Upper lobe of left lung (tissue), 6 donors: ENCODE measurements around the gene RNF103. TPM values are rescaled to one million over a fixed set of nuclear protein-coding genes. Genes with fewer than 3 reads are reported as not detected.
A peak's percentile ranks its signal among the peaks of the same experiment; 100 is the strongest.

ENCODE experiments used
- ATAC-seq, 2 donors: fragments of 200-7000 bp; cut with Tn5 transposase; one replicate each; pipeline ENCODE4 v1.9.1; 2022; ENCODE audit warnings: mild to moderate bottlenecking in 2 of 2, moderate library complexity in 2 of 2; ENCODE audit not compliant: low FRiP score in 2 of 2
- DNase-seq, 2 donors: peaks; one replicate each; pipeline ENCODE4 v3.0.0-alpha.2; 2019 to 2020
- H3K27ac ChIP-seq, 4 donors: fragments of 200-600 bp; sonication (generic); one replicate each; pipeline ENCODE4 v1.5.1; 2016 to 2019
- H3K27me3 ChIP-seq, 4 donors: fragments of 200-600 bp; sonication (generic); one replicate each; pipeline ENCODE4 v1.5.1; 2017 to 2019
- H3K36me3 ChIP-seq, 4 donors: fragments of 200-600 bp; sonication (generic); one replicate each; pipeline ENCODE4 v1.5.1; 2016 to 2019
- H3K4me1 ChIP-seq, 4 donors: fragments of 200-600 bp; sonication (generic); one replicate each; pipeline ENCODE4 v1.5.1; 2018 to 2019
- H3K4me3 ChIP-seq, 4 donors: fragments of 200-600 bp; sonication (generic); one replicate each; pipeline ENCODE4 v1.5.1; 2017 to 2019; ENCODE audit warnings: mild to moderate bottlenecking in 2 of 4, moderate library complexity in 1 of 4
- H3K9me3 ChIP-seq, 4 donors: fragments of 200-600 bp; sonication (generic); one replicate each; pipeline ENCODE4 v1.5.1; 2018 to 2019
- EP300 ChIP-seq, 4 donors: sonication (generic); formaldehyde crosslinking; IDR thresholded peaks; one replicate each; pipeline ENCODE4 v1.5.1; 2017; ENCODE audit warnings: antibody characterized with exemption in 4 of 4, control low read depth in 2 of 4
- POLR2A ChIP-seq, 4 donors: fragments of 450-650 bp; IDR thresholded peaks; one replicate each; pipeline ENCODE4 v1.5.1; 2016 to 2017; ENCODE audit warnings: antibody characterized with exemption in 4 of 4, mild to moderate bottlenecking in 2 of 4
- POLR2AphosphoS5 ChIP-seq, 2 donors: sonication (generic); formaldehyde crosslinking; IDR thresholded peaks; one replicate each; pipeline ENCODE4 v1.5.1; 2017; ENCODE audit warnings: antibody characterized with exemption in 2 of 2
- WGBS, 2 donors: methylation state at CpG; one replicate each; pipeline ENCODE4 v1.1.5; 2017 to 2018; 5-methylcytosine and 5-hydroxymethylcytosine counted together
- total RNA-seq, 6 donors: library from RNA; depleted of rRNA in 4 of 6; stranded (reverse); fragments of >200 nt in 4 of 6; gene quantifications; one replicate each; pipeline versions ENCODE4 v1.1.0 to v1.2.1, GENCODE V29; 2016 to 2021
- TF ChIP-seq, protein P1 (sequence below), 6 experiments: fragments of 450-650 bp in 4 of 6; fragments of 200-600 bp in 2 of 6; sonication (generic) in 2 of 6; IDR thresholded peaks; one replicate each; pipeline ENCODE4 v1.5.1; 2016 to 2019; ENCODE audit warnings: antibody characterized with exemption in 6 of 6
- donor health status: DM: no; HTN: no; CAD: no; lungs with moderate emphysema.
- donor health status: DM: no; HTN: yes; CAD: no; lungs with severe emphysema.

RNF103 gene
- total RNA-seq, 6 donors from 2014 or later, result 13.7 to 48.4 (median 21.3) TPM

DNA sequence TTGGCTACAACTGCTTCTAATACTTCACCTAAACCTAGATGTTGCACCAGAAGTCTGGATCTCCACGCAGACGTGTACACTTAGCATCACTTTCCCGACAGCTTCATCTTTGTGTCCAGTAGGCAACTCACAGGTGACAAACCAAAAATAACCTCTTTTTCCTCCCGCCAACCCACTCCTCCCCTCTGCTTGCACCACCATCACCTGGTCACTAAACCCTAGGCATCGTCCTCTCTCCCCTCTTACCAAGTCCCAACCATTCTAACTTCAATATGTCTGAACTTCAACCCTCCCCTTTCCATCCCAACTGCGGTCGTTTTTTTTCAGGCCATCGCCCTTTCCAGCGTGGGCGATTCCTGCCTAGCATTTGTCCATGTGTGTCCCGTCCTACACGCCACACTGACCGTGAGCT is 60.0 kb downstream of the RNF103 start:
- no peak for TF ChIP-seq EP300 (IDR thresholded peaks at IDR 0.05)
- TF ChIP-seq, protein P1, sequence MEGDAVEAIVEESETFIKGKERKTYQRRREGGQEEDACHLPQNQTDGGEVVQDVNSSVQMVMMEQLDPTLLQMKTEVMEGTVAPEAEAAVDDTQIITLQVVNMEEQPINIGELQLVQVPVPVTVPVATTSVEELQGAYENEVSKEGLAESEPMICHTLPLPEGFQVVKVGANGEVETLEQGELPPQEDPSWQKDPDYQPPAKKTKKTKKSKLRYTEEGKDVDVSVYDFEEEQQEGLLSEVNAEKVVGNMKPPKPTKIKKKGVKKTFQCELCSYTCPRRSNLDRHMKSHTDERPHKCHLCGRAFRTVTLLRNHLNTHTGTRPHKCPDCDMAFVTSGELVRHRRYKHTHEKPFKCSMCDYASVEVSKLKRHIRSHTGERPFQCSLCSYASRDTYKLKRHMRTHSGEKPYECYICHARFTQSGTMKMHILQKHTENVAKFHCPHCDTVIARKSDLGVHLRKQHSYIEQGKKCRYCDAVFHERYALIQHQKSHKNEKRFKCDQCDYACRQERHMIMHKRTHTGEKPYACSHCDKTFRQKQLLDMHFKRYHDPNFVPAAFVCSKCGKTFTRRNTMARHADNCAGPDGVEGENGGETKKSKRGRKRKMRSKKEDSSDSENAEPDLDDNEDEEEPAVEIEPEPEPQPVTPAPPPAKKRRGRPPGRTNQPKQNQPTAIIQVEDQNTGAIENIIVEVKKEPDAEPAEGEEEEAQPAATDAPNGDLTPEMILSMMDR (IDR thresholded peaks at IDR 0.05), result no peak
- no peaks in the 10 kb centered on the region for H3K27me3 ChIP-seq
- H3K4me1 ChIP-seq, result peaks cover 16 to 25% (median 19%) of the 10 kb centered on the region in 4 donors
- no peaks in the 10 kb centered on the region for H3K9me3 ChIP-seq
- no peak for DNase-seq
- peaks cover 0 to 6% (median 0%) of the 10 kb centered on the region in 4 donors for H3K36me3 ChIP-seq
- WGBS, 2 donors, result 78 to 80% methylated on average over 13 of the region's 13 CpGs
- no peak for ATAC-seq
- peak overlapping the region; percentile 99 to 100 (median 100) for H3K27ac ChIP-seq
- H3K4me3 ChIP-seq, result peak overlapping the region; percentile 64 to 71 (median 67)

DNA sequence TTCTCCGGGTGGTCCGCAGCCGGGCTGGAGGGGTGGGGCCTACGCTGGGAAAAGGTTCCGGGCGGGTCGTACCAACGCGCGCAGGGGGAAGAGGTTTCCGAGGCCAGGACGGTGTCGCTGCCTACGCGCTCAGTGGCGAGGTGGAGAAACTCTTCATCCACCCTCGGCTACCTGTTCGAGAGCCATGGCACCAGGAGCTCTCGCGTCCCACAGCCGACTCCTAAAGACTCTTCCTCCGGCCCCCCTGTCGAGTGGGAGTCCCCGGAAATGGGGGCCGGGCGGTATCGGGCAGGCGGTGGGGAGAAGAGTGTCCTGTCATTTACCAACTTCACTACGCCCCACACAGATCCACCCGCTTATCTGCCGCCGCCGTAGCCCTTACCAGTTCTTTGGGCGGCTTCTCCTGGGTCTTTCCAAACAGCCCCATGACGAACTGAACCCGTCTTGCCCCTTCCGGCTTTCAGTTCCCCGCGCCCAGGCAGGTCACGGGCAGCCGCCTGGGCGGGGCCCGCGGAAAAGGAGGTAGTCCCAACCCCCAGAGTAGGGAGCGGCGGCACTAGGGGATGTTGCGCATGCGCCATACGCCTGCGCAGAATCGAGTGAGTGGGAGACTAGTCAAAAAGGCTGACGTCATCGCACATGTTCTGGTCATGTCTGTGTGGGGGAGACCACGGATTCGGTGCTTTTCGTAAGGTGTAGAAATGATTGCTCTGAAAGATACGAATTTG is 60.6 kb downstream of the RNF103 start, which contains the start of gene CHMP3:
Gene CHMP3 (minus strand): TSS at position 522 of the 728 bp plus-strand sequence. CDS start 95 bp downstream, at position 427.
- TF ChIP-seq POLR2AphosphoS5 (IDR thresholded peaks at IDR 0.05) (peak; percentile 66 to 69), EP300 (IDR thresholded peaks at IDR 0.05) (peak in 1 of 4 donors; percentile 32), POLR2A (IDR thresholded peaks at IDR 0.05) (peak in 3 of 4 donors; percentile 62 to 93 (median 89))
- TF ChIP-seq, protein P1 (IDR thresholded peaks at IDR 0.05), result peak in 2 of 6 experiments; percentile 6 to 21
- no peaks in the 10 kb centered on the region for H3K9me3 ChIP-seq
- H3K27ac ChIP-seq, result peak within 1 kb of the TSS; percentile 99 to 100 (median 100)
- H3K4me1 ChIP-seq, result peaks cover 16 to 27% (median 22%) of the 10 kb centered on the region in 4 donors
- ATAC-seq (peak; percentile 98), DNase-seq (peak; percentile 97)
- WGBS, 2 donors, result 0 to 1% methylated on average over 25 to 53 of the region's 57 CpGs
- H3K27me3 ChIP-seq, result no peaks in the 10 kb centered on the region
- H3K4me3 ChIP-seq, result peak within 1 kb of the TSS; percentile 64 to 71 (median 67)
- peaks cover 0 to 6% (median 0%) of the 10 kb centered on the region in 4 donors for H3K36me3 ChIP-seq

DNA sequence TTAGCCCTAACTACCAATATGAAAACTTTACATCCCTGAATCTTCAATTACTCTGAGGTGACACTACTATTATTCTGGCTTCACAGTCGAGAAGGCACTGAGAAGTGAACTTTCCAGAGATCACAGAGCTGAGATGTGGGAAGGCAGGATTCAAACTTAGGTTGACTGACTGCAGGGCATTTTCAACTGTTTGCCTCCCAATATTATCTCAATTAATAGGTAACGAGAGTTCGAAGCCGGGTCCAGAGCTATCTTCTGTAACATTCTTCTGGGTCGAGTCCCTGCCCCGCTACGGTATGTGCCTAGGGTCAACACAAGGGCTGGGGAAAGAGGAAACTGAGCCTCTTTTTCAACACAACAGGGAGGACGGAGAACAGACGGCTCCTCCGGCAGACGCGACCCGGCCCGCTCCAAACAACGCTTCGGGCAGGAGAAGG is 61.2 kb downstream of the RNF103 start:
- H3K4me3 ChIP-seq, result peak overlapping the region; percentile 64 to 71 (median 67)
- ATAC-seq (peak in 1 of 2 donors; percentile 61), DNase-seq (no peak)
- H3K27me3 ChIP-seq, result no peaks in the 10 kb centered on the region
- TF ChIP-seq EP300 (IDR thresholded peaks at IDR 0.05) (no peak), POLR2AphosphoS5 (IDR thresholded peaks at IDR 0.05) (peak in 1 of 2 donors; percentile 56)
- H3K36me3 ChIP-seq, result peaks cover 0 to 6% (median 0%) of the 10 kb centered on the region in 4 donors
- no peaks in the 10 kb centered on the region for H3K9me3 ChIP-seq
- 1 to 3% methylated on average over 6 to 14 of the region's 16 CpGs for WGBS, 2 donors
- H3K4me1 ChIP-seq, result peaks cover 16 to 33% (median 22%) of the 10 kb centered on the region in 4 donors
- H3K27ac ChIP-seq, result peak overlapping the region; percentile 99 to 100 (median 100)

DNA sequence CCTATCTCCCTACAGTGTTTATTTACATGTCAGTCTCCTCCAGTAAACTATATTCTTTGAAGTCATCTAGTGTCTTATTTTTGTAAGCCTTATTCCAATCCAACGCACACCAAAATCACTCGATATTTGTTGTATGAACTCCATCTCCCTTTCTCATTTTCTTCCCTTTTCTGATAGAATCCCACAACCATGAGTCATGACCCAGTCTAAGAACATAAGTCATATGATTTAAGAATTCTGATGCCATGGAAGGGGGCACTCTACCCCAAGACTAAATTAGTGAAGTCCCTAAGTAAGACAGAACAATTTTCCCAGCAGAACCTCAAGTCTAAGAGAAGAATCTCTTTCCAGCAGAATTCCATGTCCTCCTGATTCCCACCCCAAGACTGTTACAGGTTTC is 65.8 kb downstream of the RNF103 start:
- no peak overlapping the region for H3K4me3 ChIP-seq
- H3K36me3 ChIP-seq, result peaks cover 0 to 10% (median 0%) of the 10 kb centered on the region in 4 donors
- DNase-seq (no peak), ATAC-seq (no peak)
- H3K9me3 ChIP-seq, result no peaks in the 10 kb centered on the region
- 89 to 92% methylated on average over 2 of the region's 2 CpGs for WGBS, 2 donors
- TF ChIP-seq, protein P1 (IDR thresholded peaks at IDR 0.05), result no peak
- no peak for TF ChIP-seq EP300 (IDR thresholded peaks at IDR 0.05)
- no peak for TF ChIP-seq POLR2AphosphoS5 (IDR thresholded peaks at IDR 0.05)
- TF ChIP-seq POLR2A (IDR thresholded peaks at IDR 0.05), result no peak
- H3K27me3 ChIP-seq, result no peaks in the 10 kb centered on the region
- peak overlapping the region in 1 of 4 donors; percentile 35 for H3K27ac ChIP-seq
- H3K4me1 ChIP-seq, result peaks cover 13 to 37% (median 21%) of the 10 kb centered on the region in 4 donors

DNA sequence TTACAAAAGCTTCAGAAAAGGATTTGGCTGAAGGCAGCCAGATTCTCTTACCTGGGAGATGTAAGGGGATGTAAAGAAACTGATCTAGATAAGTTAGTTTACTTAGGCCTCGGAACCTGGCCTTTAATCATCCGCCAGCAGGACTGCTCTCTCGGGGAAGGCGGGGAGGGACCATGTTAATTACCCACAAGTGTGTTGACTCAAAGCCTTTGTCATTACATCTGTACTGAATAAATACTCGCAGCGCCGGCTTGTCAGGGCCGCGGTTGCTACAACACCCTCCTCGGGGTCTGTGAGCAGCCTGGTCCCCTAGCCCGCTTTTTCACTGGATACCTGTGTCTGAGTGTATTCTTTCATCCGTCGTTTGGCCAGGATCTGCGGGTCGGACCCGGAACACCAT is 67.2 kb downstream of the RNF103 start:
- TF ChIP-seq POLR2A (IDR thresholded peaks at IDR 0.05) (no peak), EP300 (IDR thresholded peaks at IDR 0.05) (no peak), POLR2AphosphoS5 (IDR thresholded peaks at IDR 0.05) (no peak)
- TF ChIP-seq, protein P1 (IDR thresholded peaks at IDR 0.05), result no peak
- Histone ChIP-seq H3K36me3 (peaks cover 0 to 10% (median 0%) of the 10 kb centered on the region in 4 donors), H3K27ac (no peak overlapping the region), H3K4me3 (no peak overlapping the region), H3K4me1 (peaks cover 4 to 28% (median 13%) of the 10 kb centered on the region in 4 donors), H3K9me3 (no peaks in the 10 kb centered on the region), H3K27me3 (no peaks in the 10 kb centered on the region)
- ATAC-seq (no peak), DNase-seq (peak in 1 of 2 donors; percentile 34)
- WGBS, 2 donors, result 77 to 81% methylated on average over 12 to 16 of the region's 16 CpGs
